NCI-H2227 treated with DMSO at 0.1 percent for 48 hours (cell line): Measurements from ENCODE around the gene PPP2R2D.

ENCODE experiments used
- DNase-seq: peaks from one replicate; lab custom pipeline; 2025; lab: John Stamatoyannopoulos, UW

PPP2R2D gene

DNA sequence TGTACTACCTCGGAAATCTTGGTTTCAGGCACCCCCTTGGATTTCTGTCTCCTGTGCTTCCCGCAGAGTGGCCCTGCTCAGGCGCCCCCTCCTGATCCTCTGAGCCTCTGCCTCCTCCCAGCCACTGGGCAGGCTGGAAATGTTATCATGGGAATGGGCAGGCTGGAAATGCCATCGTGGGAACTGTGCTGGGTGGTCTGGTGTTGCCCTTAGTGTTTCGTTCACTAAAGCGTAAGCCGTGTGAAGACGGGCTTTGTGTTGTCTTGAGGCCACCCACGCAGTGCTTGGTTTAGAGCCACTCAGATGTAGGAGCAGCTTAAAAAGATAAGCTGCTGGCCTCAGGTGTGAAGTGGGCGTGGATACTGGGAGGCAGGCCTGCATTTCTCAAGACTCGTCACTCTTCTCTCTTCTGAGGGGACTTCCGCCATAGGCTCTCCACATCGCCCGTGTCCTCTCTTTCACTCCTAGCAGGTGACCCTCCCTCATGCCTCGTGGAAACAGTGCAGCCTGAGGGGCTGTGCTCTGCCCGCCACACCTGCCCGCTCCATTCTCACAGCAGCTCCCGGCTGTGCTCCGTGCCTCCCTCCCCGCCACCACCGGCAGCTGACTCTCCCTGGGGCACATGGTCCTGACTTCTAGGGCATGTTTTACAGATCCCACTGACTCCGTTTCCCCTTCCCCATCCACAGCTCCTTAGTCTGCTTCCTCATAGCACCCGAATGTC is 28.5 kb downstream of the PPP2R2D start:
- no peak for DNase-seq

DNA sequence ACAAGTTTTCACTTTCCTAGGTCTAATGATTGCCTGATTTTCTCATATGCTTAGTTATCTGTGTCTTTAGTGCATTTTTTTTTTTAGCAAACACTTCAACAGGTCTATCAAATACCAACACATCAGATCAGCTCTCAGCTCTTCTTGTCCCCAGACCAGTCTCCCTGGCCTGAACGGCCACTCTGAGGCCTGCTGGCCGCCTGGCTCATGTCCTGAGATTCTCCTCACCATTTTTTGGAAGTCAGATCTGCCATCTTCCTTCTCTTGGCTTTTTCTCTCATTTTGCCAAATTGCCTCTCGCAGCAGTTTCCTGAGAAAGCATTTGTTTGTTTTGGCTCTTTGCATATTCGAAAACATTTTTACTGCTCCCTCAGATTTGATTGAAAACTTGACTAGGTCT is 29.3 kb downstream of the PPP2R2D start:
- no peak for DNase-seq

DNA sequence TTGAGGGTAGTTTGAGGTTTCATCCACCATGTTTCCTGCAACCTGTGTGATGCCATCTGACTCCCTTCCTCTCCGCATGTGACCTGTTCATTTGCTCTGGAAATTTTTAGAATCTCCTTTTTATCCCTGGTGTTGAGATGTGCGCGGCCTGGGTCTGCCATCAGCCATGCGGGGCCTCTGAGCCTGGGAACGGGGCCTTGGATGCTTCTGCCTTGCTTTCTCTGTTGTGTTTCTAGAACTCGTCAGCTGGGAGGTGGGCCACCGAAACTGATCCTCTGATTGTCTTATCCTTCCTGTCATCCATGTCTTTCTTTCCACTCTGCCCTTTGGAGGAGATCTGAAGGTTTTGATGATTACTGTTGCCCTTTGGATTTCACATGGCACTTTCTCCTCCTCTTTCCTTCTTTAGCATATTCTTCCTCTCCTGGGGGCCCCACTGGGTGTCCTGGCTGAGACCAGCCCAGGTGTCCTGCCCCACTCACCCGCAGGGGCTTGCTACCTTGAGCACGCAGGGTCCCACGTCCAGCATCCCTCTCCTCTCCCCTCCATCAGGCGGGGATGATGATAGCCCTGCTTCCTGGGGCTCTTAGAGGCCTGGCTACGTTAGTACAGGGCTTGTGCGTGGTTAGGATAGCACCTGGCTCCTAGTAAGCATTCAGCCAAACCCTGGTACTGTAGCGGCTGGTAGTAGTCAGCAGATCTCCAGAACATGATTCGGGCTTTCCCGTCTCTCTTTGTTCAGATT is 29.9 kb downstream of the PPP2R2D start:
- DNase-seq = no peak

DNA sequence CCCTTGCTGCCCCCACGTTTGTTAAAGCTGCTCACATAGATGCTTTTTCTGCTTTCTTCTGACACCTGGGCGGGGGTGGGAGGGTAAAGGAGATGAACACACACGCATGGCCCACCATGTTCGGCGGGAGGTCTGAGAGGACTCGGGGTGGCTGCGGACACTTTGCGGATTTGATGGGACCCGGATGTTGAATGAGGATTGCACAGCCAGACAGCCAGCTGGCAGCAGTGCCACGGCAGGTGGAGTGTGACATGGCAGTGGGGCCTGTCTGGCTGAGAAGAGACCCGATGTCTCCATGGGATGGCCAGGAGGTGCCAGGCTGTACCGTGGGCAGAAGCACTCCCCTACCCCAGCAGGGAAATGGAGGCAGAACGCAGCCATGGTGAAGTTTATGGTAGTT is 31.2 kb downstream of the PPP2R2D start:
- DNase-seq = no peak

DNA sequence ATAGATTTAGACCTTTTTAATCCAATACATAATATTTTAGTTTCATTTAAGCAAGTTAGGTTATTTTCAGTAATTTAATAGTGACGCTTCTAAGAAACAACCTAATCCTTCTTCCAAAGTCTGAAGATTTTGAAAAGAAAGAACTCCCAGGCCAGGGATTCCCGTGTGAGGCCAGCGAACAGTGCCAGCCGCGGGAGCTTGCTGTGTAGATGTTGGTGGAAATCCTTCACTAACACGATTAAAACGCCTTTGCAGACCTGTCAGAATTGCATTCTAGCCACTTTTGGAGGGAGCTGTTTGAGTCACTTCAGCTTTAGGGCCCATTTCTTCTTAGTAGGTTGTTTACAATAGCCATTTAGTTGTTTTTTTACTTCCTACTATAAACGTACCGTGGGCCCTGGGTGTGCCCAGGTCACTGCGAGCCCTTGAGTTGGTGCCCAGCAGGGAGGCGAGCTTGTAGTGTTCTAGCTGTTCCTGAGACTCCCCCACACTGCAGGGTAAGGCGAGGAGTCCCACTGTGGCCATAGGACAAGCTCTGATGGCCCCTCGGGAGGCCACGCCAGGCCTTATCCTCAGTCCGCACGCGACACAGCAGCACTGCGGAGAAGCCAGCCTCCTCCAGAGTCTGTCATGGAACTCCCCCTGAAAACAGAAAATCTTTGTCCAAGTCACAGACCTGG is 32.3 kb downstream of the PPP2R2D start:
- DNase-seq = no peak

DNA sequence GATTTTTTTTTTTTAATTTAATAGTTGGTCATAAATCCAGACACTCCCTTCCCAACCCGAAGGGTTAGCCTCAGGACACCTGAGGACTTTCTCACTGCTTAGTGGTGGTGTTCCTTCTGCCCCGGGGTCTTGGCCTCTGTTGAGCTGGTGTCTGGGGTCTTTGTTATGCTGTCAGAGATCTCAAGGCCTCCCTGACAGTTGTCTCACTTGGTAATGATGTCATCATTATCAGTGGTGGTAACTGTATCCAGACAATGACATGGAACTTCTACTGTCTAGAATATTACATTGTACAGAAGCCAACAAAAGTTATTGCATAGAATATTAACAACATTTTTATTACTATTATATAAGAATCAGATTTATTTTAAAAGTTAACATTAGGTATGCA is 32.9 kb downstream of the PPP2R2D start:
- no peak for DNase-seq

DNA sequence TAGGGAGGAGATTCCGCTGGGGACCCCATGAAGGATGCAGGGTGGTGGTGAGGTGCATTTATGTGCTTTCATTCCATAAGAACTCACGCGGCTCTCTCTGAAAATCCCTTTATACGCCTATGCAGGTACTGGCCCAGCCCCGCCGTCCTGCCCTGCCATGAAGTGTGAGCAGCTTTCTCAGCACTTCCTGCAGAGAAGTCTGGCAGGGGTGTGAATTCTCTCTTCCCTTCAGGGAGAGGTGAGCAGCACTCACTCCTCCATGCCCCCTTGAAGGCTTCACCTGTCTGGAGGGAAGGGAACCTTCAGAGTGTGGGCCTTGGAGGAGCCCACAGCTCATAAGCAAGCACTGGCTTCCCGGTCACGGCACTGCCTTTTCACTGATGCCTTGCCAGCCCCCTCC is 34.0 kb downstream of the PPP2R2D start:
- no peak for DNase-seq

DNA sequence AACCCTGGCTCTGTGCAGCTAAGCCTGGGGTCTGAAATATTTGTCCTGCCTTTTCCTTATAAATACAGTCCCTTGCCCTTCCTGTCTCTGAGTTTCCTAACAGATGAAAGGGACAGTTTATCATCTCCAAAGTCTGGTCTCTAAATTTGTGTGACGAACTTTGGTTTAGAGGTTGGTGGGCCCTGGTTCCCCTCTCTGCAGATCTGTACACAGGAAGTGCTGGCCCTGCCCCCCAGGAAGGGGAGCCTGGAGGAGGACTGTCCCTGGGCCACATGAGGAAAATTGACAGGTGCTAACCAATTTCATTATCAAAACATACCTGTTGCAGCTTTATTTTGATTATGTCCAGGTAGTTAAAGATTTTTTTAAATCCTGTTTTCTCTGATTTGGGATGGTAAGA is 34.5 kb downstream of the PPP2R2D start:
- DNase-seq = no peak

DNA sequence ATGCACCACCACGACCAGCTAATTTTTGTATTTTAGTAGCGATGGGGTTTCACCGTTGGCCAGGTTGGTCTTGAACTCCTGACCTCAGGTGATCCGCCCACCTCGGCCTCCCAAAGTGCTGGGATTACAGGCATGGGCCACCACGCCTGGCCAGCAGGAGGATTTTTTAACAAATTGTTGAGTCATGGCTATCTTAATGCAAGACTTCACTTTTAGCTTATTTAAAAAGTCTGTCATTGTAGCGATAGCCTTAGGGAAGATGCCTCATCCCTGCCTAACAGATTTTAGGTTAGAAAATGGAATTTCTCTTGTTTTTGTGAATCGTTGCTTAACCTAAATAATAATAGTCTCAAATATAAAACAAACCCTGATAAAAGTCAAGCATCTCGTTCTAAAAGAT is 35.5 kb downstream of the PPP2R2D start:
- no peak for DNase-seq

DNA sequence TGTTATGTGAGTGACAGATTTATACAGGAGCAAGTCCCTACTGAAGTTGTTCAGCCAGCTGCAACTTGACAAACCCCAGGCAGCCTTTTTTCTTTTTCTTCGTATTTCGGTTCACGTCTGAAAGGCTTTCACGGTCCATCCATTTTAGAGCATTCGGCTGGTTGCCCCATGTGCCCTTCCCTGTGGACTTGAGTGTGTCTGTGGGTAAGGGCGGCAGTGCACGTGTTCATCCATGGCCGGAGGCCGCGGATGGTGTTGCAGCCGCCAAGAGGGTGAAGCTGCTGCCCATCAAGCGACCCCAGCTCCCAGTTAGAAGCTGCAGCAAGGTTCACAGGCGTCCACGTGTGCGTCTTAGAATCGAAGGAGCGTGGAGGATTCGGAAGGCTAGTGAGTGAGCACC is 35.9 kb downstream of the PPP2R2D start:
- DNase-seq = no peak

DNA sequence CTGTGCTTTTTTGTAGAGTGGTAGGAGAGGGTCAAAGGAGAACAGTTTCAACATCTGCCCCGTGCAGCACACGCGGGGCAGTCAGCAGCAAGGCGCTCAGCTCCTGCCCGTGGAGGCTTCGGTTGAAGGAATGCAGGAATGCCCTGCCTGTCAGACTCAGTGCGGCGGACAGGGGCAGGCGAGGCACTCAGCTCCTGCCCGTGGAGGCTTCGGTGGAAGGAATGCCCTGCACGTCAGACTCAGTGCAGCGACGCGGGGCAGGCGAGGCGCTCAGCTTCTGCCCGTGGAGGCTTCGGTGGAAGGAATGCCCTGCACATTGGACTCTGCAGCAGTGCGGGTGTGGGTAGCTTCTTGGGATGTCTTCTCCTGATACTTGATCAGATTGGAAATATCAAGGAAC is 37.0 kb downstream of the PPP2R2D start:
- no peak for DNase-seq

DNA sequence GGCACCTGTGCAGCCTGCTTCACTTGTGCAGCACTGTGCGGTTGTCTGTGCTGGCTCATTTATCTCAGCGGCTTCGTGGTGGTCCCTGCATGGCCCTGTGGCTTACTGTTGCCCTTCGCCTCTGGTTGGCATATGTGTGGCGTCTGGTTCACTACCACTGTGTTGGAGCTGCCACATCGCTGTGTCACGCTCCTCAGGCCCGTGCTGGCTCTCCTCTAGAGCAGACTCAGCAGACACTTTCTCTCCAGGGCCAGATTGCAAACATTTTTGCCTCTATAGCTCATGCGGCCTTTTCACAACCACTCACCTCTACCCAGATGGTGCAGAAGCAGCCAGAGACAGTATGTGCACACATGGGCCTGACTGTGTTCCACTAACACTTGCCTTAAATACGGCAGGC is 37.9 kb downstream of the PPP2R2D start:
- no peak for DNase-seq

DNA sequence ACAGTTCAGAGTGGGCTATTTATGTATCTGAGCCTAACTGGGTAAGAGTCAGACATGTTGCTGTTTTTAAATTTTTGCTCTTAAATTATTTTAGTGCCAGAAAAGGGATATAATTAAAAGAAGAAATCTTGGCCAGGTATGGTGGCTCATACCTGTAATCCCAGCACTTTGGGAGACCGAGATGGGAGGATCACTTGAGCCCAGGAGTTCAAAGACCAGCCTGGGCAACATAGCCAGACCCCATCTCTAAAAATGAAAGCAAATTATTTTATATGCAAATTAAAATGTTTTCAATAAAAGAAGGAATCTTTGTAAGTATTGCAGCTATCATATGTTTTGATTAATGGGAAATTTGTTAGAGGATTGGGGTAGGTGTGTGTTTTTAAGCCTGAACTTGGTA is 41.6 kb downstream of the PPP2R2D start:
- no peak for DNase-seq

DNA sequence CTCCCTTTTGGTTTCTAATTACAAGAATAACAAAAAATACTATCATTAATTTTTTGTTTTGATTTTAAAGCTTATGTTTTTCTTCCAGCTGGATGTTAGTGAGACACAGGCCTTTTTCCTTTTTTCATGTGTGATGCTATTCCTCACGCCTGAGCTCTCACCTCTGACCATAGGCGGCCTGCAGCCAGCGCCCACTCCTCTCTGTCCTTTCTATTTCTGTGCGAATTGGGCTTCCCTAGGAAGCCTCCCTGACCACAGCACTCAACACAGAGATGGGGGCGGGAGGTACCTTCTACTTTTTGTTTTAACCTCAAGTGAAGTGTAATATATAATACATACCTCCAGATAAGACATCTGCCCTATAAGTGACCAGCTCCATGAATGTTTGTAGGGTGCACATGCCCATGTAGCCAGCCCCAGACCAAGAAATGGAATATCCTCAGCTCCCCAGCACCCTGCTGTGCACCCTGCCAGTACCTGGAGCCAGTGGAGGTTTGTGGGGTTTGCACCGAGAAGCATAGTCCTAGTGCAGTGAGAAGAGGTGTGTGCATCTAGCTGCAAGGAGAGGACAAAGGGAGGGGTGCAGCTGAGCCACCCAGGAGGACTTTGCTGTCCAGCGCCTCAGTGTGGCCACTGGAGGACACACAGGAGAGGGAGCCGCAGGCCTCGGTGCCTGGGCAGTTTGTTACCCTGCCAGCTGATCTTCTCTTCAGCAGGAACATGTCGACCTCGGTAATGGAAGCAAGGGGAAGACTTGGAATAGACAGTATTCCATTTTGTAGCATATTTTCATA is 42.4 kb downstream of the PPP2R2D start:
- DNase-seq = no peak

DNA sequence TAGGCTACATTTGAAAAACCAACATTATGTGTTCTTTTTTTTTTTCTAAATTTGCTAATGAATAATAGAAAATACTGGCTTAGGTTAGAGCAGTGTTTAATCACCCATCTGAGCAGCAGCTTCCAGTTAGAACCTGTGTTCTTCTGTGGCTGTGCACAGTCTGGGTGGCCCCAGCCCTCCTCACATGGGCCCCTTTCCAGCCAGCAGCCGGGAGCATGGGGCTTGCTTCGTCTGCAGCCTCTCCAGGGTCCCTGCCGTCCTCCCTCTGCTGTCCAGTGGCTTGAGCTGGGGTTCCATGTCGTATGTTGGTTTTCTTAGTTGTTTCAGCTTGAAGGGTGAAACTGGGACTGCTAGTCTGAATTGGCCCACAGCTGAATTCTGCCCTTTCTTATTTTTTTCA is 43.6 kb downstream of the PPP2R2D start:
- DNase-seq = no peak

DNA sequence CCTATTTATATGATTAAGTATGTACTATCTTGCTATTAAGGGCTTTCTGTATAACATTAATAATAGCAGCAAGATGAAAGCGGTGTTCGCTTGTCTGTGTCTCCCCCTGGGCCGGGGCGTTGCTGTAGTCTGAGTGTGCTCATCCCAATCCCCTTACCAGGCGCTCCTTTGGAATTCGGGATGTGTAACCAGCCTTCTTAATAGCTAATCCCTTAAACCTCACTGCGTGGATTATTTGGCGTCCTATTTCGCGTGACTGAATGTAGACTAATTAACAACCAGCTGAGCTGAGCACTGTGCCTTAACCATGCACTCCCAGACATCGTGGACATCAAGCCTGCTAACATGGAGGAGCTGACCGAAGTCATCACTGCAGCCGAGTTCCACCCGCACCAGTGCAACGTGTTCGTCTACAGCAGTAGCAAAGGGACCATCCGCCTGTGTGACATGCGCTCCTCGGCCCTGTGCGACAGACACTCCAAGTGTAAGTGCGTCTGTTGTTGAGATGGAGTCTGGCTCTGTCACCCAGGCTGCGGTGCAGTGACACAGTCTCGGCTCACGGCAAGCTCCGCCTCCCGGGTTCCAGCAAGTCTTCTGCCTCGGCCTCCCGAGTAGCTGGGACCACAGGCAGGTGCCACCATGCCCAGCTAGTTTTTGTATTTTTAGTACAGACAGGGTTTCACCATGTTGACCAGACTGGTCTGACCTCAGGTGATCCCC is 44.3 kb downstream of the PPP2R2D start:
- no peak for DNase-seq

DNA sequence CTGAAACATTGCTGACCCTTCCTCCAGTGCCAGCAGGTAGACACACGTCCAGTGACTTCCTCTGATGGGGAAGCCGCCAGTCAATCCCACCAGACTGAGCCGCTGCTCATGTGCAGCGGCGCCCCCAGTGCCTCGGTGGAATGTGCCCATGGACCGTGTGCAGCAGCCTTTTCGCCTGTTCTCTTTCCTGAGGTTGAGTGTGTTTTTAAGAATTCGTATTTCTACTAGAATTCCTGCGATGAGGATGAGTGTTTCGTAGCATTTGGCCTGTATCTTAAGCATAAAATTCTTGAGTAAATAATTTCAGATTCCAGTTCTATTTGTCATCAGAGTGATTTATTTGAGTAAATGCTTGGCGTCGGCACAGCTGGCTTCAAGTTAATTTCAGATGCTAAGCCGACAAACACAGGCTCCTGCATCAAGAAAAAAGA is 45.5 kb downstream of the PPP2R2D start:
- DNase-seq = no peak

DNA sequence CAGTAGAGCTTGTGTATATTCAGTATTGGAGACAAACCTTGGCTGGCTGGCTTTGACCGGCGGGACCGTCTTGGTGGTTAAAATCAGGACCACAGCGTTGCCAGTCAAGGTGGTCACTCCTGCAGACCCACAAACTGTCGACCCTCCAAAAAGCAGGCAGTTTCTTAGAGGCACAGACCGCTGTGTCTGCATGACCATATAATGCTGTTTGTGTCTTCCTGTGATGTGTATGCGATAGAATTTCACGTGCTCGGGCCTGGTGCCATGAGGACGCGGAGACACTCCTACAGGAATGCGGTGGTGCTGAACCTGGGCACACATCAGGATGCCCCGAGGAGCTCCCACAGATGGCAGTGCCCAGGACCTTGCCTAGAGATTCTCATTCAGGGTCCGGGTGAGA is 46.1 kb downstream of the PPP2R2D start:
- DNase-seq = no peak

DNA sequence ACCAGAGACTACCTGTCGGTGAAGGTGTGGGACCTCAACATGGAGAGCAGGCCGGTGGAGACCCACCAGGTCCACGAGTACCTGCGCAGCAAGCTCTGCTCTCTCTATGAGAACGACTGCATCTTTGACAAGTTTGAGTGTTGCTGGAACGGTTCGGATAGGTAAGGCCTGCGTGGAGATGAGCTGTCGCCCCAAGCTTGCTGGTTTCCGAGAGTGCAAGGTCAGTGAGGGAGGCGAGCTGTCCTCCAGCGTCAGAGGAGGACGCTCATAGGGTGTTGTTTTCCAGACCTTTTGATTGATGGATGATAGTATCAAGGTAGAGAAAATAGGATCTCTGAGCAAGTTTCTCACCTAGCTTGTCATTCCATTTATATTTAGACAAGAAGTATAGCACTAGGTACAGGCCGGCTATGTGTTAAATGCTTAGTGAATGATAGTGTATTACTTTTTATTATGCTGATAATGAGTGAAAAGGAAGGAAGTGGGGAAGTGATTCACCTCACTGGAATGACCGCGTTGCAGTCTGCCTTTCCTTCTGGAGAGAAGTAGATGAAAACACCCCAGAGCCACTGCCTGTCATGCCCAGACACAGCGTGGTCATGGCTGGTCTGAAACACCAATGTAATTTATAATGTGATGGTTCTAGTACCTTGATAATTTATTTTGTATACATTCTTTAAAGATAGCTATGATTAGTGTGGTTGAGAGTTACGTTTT is 47.0 kb downstream of the PPP2R2D start:
- no peak for DNase-seq

DNA sequence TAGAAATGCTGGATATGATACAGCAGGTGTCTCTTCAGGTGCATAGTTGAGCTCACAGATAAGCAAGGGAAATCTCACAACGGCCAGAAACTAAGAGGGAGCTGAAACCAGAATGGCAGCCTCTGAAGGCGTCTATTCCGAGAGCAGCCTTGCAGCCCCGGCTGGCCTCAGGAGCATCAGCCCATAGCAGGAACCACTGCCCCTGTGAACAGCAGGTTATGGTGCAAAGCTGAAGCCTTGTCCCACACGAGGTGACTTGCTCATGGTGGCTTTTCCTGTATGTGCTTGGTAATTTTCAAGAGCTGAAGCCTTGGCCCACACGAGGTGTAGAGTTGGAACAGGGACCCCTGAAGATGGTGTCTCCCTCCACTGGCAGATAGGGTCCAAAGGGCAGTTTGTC is 47.7 kb downstream of the PPP2R2D start:
- DNase-seq = no peak
